Medulla oblongata (tissue), 1 donor: Measurements from ENCODE around the gene SORCS1.

ENCODE experiments used
- DNase-seq: peaks from one replicate; pipeline ENCODE4 v3.0.0-alpha.2; 2015; ENCODE audit errors: extremely low spot score

The SORCS1 gene

DNA sequence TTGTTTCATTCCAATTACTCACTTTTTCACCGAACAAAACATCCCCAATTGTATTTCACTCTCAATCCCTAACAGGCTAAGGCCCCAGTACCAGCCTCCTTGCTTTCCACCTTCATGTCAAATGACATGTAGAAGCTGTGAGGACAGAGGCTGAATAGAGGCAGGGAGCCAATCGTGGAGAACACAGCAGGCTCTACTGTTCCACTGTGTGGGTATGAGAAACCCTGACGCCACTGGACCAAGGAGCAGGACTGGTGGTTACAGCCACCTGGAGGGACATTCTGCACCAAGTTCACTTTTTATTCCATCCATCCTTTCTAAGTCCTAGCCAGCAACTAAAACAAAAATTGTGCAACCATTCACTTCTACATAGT is 502.8 kb downstream of the SORCS1 start:
- DNase-seq: peak; percentile 65

GRCh38 chr10:106661133-106661766 is 503.3 kb downstream of the SORCS1 start:
- DNase-seq: no peak

GRCh38 chr10:106660550-106660949 is 504.0 kb downstream of the SORCS1 start:
- no peak for DNase-seq

DNA sequence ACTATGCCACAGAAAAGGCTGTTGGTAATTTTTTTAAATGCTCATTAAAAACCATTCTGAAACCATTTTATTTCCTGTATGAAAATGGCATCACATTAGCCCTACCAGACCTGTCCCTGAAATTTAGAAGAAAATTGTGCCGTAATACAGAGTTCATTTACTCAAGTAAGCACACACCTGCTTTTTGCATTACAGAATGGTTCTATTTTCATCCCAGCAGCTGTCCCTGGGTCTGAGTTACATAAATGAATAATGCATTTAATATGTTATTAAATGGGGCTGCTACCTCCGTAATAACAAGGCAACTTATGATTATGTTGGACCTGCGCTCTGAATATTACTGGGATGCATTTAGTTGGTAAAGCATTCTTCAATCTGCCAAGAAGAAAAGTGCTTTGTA is 508.9 kb downstream of the SORCS1 start:
- DNase-seq: no peak

- DNase-seq: no peak
Measured at GRCh38 chr10:106655165-106655564, 509.3 kb downstream of the SORCS1 start.

DNA sequence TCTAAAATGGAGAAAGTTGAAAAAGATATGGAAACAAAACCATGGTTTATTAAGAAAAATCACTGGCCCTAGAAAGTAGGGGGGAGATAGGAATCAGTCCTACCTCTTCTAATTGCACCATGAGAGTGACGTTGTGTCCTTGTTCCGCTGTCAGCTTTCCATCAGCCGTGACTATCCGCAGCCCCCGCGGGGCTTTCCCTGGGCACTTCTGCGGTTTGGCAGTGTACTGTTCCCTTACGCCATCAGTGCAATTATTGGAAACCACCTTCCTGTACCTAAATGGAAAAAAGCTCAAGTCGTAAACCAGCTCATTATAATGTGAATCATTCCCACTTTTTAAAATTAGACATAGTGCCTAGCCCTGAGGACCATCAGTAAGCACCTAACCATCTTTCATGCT is 512.2 kb downstream of the SORCS1 start:
- no peak for DNase-seq

GRCh38 chr10:106648534-106649481 is 515.7 kb downstream of the SORCS1 start:
- no peak for DNase-seq

DNA sequence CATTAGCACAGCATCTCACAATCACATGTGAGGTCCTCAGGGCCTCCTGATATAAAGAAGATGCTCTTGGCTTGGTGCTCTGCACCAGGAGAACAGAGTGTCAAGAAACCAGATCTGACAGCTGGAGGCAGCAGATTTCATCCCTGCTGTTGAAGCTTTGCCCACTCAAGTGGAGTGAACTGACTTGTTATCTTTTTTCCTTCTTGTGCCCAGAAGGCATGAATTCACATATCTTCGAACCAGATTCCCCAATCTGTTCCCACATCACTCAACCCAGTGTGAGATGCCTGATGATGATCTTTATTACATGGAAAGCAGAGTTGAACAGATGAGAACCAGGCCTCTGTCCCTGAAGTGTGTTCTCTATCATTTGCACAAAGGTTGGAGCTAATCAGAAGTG is 521.0 kb downstream of the SORCS1 start:
- DNase-seq: no peak

DNA sequence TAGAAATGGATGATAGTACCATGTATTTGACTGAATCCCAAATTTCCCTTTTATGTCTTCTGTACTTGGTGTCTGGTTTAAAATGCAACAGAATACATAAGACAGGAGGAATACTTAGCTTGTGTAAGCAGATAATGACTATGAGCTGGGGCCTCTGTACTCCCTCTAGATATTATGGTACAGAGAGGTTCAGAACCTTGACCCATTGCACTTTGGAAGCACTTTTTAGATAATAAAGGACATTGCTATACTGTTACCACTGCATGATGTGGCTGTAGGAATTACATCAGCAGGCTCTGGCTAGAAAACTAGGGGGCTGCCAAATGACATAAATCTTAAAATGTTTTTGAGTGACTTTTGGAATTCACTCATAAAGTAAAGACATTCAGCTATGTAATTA is 526.6 kb downstream of the SORCS1 start:
- DNase-seq: no peak

DNA sequence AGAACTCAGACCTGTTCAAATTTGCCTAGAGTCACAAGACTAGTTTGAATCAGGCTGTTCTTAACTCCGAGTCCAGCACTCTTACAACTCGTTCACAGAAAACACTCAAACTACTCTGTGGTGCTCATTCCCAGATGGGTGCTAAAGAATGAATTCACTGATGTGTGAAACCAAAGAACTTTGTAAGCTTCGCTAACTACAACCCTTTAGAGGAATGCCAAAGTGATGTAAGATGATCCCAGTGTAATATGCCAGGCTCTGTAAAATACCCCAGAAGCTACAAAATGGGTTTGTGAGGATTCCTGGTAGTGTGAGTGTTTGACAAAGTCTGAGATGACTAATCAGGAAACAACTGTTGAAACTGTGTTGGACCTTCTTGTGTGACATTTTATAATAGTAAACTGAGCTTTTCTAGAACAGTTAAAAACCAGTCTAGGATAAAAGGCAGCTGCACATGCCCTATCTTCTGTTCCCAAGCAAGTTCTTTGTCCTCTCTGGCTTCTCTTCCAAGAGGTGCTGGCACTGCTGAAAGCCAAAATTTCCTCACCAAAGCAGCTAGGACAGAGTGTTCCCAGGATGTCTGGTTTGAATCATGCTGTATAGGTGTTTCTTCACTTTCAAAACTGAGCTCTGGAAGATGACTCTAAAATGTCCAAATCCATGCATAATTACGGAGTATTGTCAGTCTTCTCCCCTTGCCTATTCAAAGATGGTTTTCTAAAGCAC is 527.6 kb downstream of the SORCS1 start:
- DNase-seq: no peak

DNA sequence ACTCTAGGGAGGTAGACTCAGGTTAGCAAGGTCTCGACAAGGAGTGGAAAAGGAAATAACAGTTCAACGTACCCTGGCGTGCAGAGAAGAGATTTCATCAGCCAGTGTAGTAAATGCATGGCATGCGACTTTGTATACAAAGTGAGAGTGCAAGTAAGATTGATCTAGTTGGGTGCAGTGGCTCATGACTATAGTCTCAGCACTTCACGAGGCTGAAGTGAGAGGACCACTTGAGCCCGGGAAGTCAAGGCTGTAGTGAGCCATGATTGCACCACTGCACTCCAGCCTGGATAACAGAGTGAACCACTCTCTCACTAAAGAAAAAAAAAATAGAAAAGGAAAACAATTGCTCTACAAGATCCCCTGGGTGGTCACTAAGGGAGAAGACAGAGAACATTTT is 528.6 kb downstream of the SORCS1 start:
- no peak for DNase-seq

GRCh38 chr10:106631016-106631702 is 533.3 kb downstream of the SORCS1 start:
- no peak for DNase-seq

DNA sequence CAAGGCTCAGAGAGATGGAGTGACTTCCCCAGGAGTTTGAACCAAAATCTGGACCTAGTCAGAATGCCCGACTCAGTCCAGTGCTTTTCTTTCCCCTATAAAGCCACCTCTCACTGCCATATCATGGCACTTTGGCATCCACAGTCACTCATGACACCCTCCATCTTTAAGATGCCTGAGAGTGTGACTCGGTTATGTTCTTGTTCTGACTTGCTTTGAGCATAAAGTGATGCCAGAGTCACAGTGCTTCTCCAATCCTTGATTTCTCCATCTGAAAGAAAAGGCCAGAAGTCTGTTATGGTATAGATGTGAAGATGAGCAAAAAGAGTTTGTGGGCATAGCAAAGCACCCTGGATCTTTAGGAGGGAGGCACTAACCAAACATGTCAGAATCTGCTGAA is 538.1 kb downstream of the SORCS1 start:
- no peak for DNase-seq

DNA sequence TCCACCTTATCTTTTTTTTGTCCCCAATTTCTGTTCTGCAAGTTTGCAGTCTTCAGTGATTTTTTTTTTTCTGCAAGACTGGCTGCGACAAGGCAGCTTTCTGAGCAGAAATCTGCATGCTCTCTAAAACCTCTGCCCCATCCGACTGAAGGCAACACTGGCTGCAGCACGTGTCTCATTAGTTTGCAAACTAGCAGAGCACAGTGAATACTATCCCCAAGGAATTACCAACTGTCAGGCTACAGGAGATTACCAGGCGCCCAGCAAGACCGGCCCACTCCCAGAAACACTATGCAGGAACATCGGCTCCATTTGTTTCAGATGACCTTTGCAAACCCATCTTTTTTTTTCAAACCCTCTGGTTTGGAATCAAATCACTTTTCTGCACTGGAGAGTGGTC is 538.8 kb downstream of the SORCS1 start:
- DNase-seq: no peak

GRCh38 chr10:106619346-106619745 is 545.2 kb downstream of the SORCS1 start:
- DNase-seq: no peak

- DNase-seq: no peak
Measured at GRCh38 chr10:106618646-106619045, 545.9 kb downstream of the SORCS1 start.

- DNase-seq: no peak
Measured at GRCh38 chr10:106615081-106615480, 549.4 kb downstream of the SORCS1 start.

DNA sequence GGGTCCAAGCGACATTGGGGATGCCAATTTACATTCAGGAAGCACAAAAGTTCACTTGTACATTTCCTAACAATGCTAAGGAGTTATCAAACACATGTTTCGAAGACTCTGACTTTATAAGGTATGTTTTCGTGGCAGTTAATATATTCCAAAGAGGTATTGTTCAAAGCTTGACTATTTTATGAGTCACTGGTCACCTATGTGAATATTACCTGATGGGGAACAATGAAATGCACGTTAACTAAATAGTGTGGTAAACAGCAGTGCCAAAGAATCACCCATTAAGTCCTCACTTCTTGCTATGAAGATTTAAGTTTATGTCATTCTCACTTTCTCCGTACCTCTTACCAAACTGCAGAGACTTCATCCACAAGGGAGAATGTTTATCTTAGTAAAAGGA is 550.2 kb downstream of the SORCS1 start:
- DNase-seq: no peak

GRCh38 chr10:106612381-106612780 is 552.1 kb downstream of the SORCS1 start:
- no peak for DNase-seq

GRCh38 chr10:106609470-106610266 is 554.8 kb downstream of the SORCS1 start:
- no peak for DNase-seq

- DNase-seq: no peak
Measured at GRCh38 chr10:106608066-106608465, 556.4 kb downstream of the SORCS1 start.
